WTC11 (cell line): ENCODE results near the gene SLC19A1. TPM values are rescaled to one million over a fixed set of nuclear protein-coding genes. Genes with fewer than 3 reads are reported as not detected.
A peak's percentile ranks its signal among the peaks of the same experiment; 100 is the strongest.

Experiments used
- ATAC-seq: fragments of 200-7000 bp; cut with Tn5 transposase; 2 replicates; pipeline ENCODE4 v1.10.0; 2021; ENCODE audit warnings: mild to moderate bottlenecking, moderate library complexity
- CTCF ChIA-PET: fragments of 300-600 bp; sonication (Branson Sonifier 250); formaldehyde crosslinking; loops from one replicate; lab custom pipeline; 2021; ENCODE audit warnings: antibody characterized with exemption; lab: Charles Lee
- POLR2A ChIA-PET: fragments of 350-600 bp; sonication (Branson Sonifier 250); formaldehyde crosslinking; loops from one replicate; lab custom pipeline; 2021; ENCODE audit warnings: antibody characterized with exemption; lab: Charles Lee
- DNase-seq: peaks from one replicate; pipeline ENCODE4 v3.0.0; 2021; ENCODE audit warnings: low spot score
- H3K27ac Mint-ChIP-seq: 2 replicates; pipeline ENCODE4 v1.8.0; 2021; ENCODE audit warnings: mixed read lengths
- H3K27me3 Mint-ChIP-seq: 2 replicates; pipeline ENCODE4 v1.8.0; 2021; ENCODE audit warnings: low read depth, mild to moderate bottlenecking, moderate library complexity, mixed read lengths
- H3K36me3 Mint-ChIP-seq: 2 replicates; pipeline ENCODE4 v1.8.0; 2021; ENCODE audit warnings: mixed read lengths
- H3K4me1 Mint-ChIP-seq: 2 replicates; pipeline ENCODE4 v1.8.0; 2022; ENCODE audit warnings: mixed read lengths
- H3K4me3 Mint-ChIP-seq: 2 replicates; pipeline ENCODE4 v1.8.0; 2021; ENCODE audit warnings: mild to moderate bottlenecking, moderate library complexity, mixed read lengths
- H3K9me3 Mint-ChIP-seq: 2 replicates; pipeline ENCODE4 v1.8.0; 2021; ENCODE audit warnings: mixed read lengths
- ARID4B ChIP-seq: sonication (generic); formaldehyde crosslinking; IDR thresholded peaks from 2 replicates; pipeline ENCODE4 v1.8.0; 2023; ENCODE audit warnings: missing genetic modification reagents, mild to moderate bottlenecking, borderline replicate concordance
- ATF1 ChIP-seq: sonication (generic); formaldehyde crosslinking; IDR thresholded peaks from 2 replicates; pipeline ENCODE4 v1.8.1; 2023; ENCODE audit warnings: mild to moderate bottlenecking, moderate library complexity, missing genetic modification reagents
- ATF3 ChIP-seq: sonication (generic); formaldehyde crosslinking; conservative IDR thresholded peaks from 2 replicates; pipeline ENCODE4 v1.8.1; 2022; ENCODE audit warnings: mild to moderate bottlenecking, missing genetic modification reagents
- KAT7 ChIP-seq: sonication (generic); formaldehyde crosslinking; IDR thresholded peaks from 2 replicates; pipeline ENCODE4 v1.8.1; 2023; ENCODE audit warnings: missing genetic modification reagents, mild to moderate bottlenecking, borderline replicate concordance
- MXD4 ChIP-seq: fragments of 250-450 bp; sonication (Bioruptor Pico); IDR thresholded peaks from 2 replicates; pipeline ENCODE4 v1.8.0; 2021; ENCODE audit warnings: mild to moderate bottlenecking, moderate library complexity, borderline replicate concordance
- MYBL2 ChIP-seq: sonication (generic); formaldehyde crosslinking; IDR thresholded peaks from 2 replicates; pipeline ENCODE4 v1.8.1; 2023; ENCODE audit warnings: mild to moderate bottlenecking, moderate library complexity, missing genetic modification reagents
- OVOL2 ChIP-seq: fragments of 250-450 bp; sonication (Bioruptor Pico); IDR thresholded peaks from 2 replicates; pipeline ENCODE4 v1.9.0; 2021; ENCODE audit warnings: mild to moderate bottlenecking, borderline replicate concordance
- RELA ChIP-seq: sonication (generic); formaldehyde crosslinking; IDR thresholded peaks from 2 replicates; pipeline ENCODE4 v1.8.1; 2022; ENCODE audit warnings: missing genetic modification reagents, mild to moderate bottlenecking, borderline replicate concordance
- TCF7 ChIP-seq: sonication (generic); formaldehyde crosslinking; IDR thresholded peaks from 2 replicates; pipeline ENCODE4 v1.8.0; 2022; ENCODE audit warnings: mild to moderate bottlenecking, low read depth, missing genetic modification reagents, moderate library complexity
- TEAD1 ChIP-seq: sonication (generic); formaldehyde crosslinking; IDR thresholded peaks from 2 replicates; pipeline ENCODE4 v1.8.0; 2022; ENCODE audit warnings: mild to moderate bottlenecking, missing genetic modification reagents
- USF1 ChIP-seq: sonication (generic); formaldehyde crosslinking; IDR thresholded peaks from 2 replicates; pipeline ENCODE4 v1.8.0; 2022; ENCODE audit warnings: mild to moderate bottlenecking, missing genetic modification reagents
- ZBTB21 ChIP-seq: sonication (generic); formaldehyde crosslinking; IDR thresholded peaks from 2 replicates; pipeline ENCODE4 v1.8.1; 2023; ENCODE audit warnings: mild to moderate bottlenecking, missing genetic modification reagents, borderline replicate concordance
- ZNF416 ChIP-seq: fragments of 250-450 bp; sonication (Bioruptor Pico); IDR thresholded peaks from 2 replicates; pipeline ENCODE4 v1.9.0; 2021; ENCODE audit warnings: mild to moderate bottlenecking, inconsistent platforms
- ZSCAN18 ChIP-seq: fragments of 250-450 bp; sonication (Bioruptor Pico); IDR thresholded peaks from 2 replicates; pipeline ENCODE4 v2.1.2; 2022; ENCODE audit warnings: mild to moderate bottlenecking, moderate library complexity
- total RNA-seq: library from RNA; stranded (reverse); gene quantifications from 3 replicates; pipeline ENCODE4 v1.2.3, GENCODE V29; 2021

The SLC19A1 gene
- total RNA-seq, 1 experiment from 2014 or later: 29.8 TPM

- no peak overlapping the region for H3K27ac Mint-ChIP-seq
- ATAC-seq: no peak
- H3K27me3 Mint-ChIP-seq: peaks cover 16% of the 10 kb centered on the region
- CTCF ChIA-PET: interaction anchor here (0.6 kb wide), 1 partner anchor 522 kb away, joined by 3 read pairs; no protein-coding TSS in a partner anchor
- POLR2A ChIA-PET: no interaction called here
- no peaks in the 10 kb centered on the region for H3K4me1 Mint-ChIP-seq
- no peak for TF ChIP-seq MYBL2 (CRISPR knock-in tag)
- no peak for TF ChIP-seq ATF1 (CRISPR knock-in tag)
- no peak for TF ChIP-seq RELA (CRISPR knock-in tag)
- TF ChIP-seq ARID4B: no peak
- no peak for TF ChIP-seq MXD4
- no peak for TF ChIP-seq KAT7 (CRISPR knock-in tag)
- no peak for TF ChIP-seq TCF7
- no peak for TF ChIP-seq ZSCAN18 (CRISPR knock-in tag)
- TF ChIP-seq OVOL2 (CRISPR knock-in tag): no peak
- TF ChIP-seq, all 79 proteins: peak for 0
- no peak overlapping the region for H3K4me3 Mint-ChIP-seq
- peaks cover 27% of the 10 kb centered on the region for H3K36me3 Mint-ChIP-seq
- no peak for DNase-seq
- H3K9me3 Mint-ChIP-seq: peaks cover 18% of the 10 kb centered on the region
Measured at GRCh38 chr21:45514311-45515021, 27.8 kb downstream of the SLC19A1 start.

- POLR2A ChIA-PET: no interaction called here
- CTCF ChIA-PET: interaction anchor here (0.6 kb wide), 1 partner anchor 522 kb away, joined by 3 read pairs; no protein-coding TSS in a partner anchor
- peaks cover 11% of the 10 kb centered on the region for H3K9me3 Mint-ChIP-seq
- TF ChIP-seq TEAD1 (CRISPR knock-in tag): no peak
- no peak for TF ChIP-seq ATF3 (CRISPR knock-in tag)
- H3K36me3 Mint-ChIP-seq: peaks cover 21% of the 10 kb centered on the region
- no peak for ATAC-seq
- H3K27me3 Mint-ChIP-seq: peaks cover 9% of the 10 kb centered on the region
- no peak for DNase-seq
- H3K4me3 Mint-ChIP-seq: no peak overlapping the region
- no peaks in the 10 kb centered on the region for H3K4me1 Mint-ChIP-seq
- H3K27ac Mint-ChIP-seq: no peak overlapping the region
Measured at GRCh38 chr21:45513741-45514310, 28.4 kb downstream of the SLC19A1 start.

- POLR2A ChIA-PET: interaction anchor here (0.6 kb wide), 1 partner anchor 83 kb away, joined by 3 read pairs; no protein-coding TSS in a partner anchor
- peaks cover 16% of the 10 kb centered on the region for H3K36me3 Mint-ChIP-seq
- H3K27me3 Mint-ChIP-seq: peaks cover 3% of the 10 kb centered on the region
- H3K4me3 Mint-ChIP-seq: no peak overlapping the region
- CTCF ChIA-PET: no interaction called here
- 0 out of 2 replicates have a peak, but pooled peaks have one; percentile 1 for ATAC-seq
- no peaks in the 10 kb centered on the region for H3K4me1 Mint-ChIP-seq
- H3K9me3 Mint-ChIP-seq: peaks cover 5% of the 10 kb centered on the region
- TF ChIP-seq USF1 (CRISPR knock-in tag) (no peak), ZSCAN18 (CRISPR knock-in tag) (no peak), ZBTB21 (CRISPR knock-in tag) (0 out of 2 replicates have a peak, but pooled peaks have one; percentile 38), ZNF416 (CRISPR knock-in tag) (0 out of 2 replicates have a peak, but pooled peaks have one; percentile 20)
- H3K27ac Mint-ChIP-seq: no peak overlapping the region
- no peak for DNase-seq
Measured at GRCh38 chr21:45513003-45513717, 29.1 kb downstream of the SLC19A1 start.
